Smooth muscle cell (in vitro differentiated cells): ENCODE measurements around the gene HMGCL. TPM values are rescaled to one million over a fixed set of nuclear protein-coding genes. Genes with fewer than 3 reads are reported as not detected.

Experiments
- DNase-seq: peaks from one replicate; lab custom pipeline; 2025; ENCODE audit not compliant: unreplicated experiment; lab: John Stamatoyannopoulos, UW
- H2AFZ ChIP-seq: fragments of 200-600 bp; sonication (generic); 2 replicates; pipeline ENCODE4 v1.6.0; 2016; ENCODE audit warnings: antibody characterized with exemption, low read depth, mild to moderate bottlenecking
- H3F3A ChIP-seq: fragments of 200-600 bp; sonication (generic); 2 replicates; pipeline ENCODE4 v1.6.0; 2017; ENCODE audit warnings: antibody characterized with exemption, low read depth
- H3K27ac ChIP-seq: fragments of 200-600 bp; sonication (generic); 2 replicates; pipeline ENCODE4 v1.5.1; 2016; ENCODE audit warnings: low read depth, mild to moderate bottlenecking
- H3K27me3 ChIP-seq: fragments of 200-600 bp; sonication (generic); 2 replicates; pipeline ENCODE4 v1.6.1; 2016; ENCODE audit warnings: low read depth, mild to moderate bottlenecking
- H3K36me3 ChIP-seq: fragments of 200-600 bp; sonication (generic); 2 replicates; pipeline ENCODE4 v1.5.1; 2016; ENCODE audit warnings: low read depth
- H3K4me1 ChIP-seq: fragments of 200-600 bp; sonication (generic); 2 replicates; pipeline ENCODE4 v1.5.1; 2016; ENCODE audit warnings: low read depth
- H3K4me2 ChIP-seq: fragments of 200-600 bp; sonication (generic); 2 replicates; pipeline ENCODE4 v1.6.0; 2016; ENCODE audit warnings: mild to moderate bottlenecking
- H3K4me3 ChIP-seq: fragments of 200-600 bp; sonication (generic); 2 replicates; pipeline ENCODE4 v1.5.1; 2016; ENCODE audit warnings: mild to moderate bottlenecking
- H3K79me2 ChIP-seq: fragments of 200-600 bp; sonication (generic); 2 replicates; pipeline ENCODE4 v1.6.0; 2016; ENCODE audit warnings: low read depth, mild to moderate bottlenecking
- H3K9ac ChIP-seq: fragments of 200-600 bp; sonication (generic); 2 replicates; pipeline ENCODE4 v1.6.0; 2016; ENCODE audit warnings: low read depth
- H3K9me3 ChIP-seq: fragments of 200-600 bp; sonication (generic); replicated peaks from 2 replicates; pipeline ENCODE4 v1.5.1; 2016; ENCODE audit warnings: low read depth
- H4K20me1 ChIP-seq: fragments of 200-600 bp; sonication (generic); 2 replicates; pipeline ENCODE4 v1.6.0; 2016; ENCODE audit warnings: low read depth
- CTCF ChIP-seq: fragments of 200-600 bp; sonication (generic); IDR thresholded peaks from 2 replicates; pipeline ENCODE4 v1.5.1; 2017; ENCODE audit warnings: borderline replicate concordance, mild to moderate bottlenecking, antibody characterized with exemption; ENCODE audit not compliant: insufficient read depth, poor library complexity, severe bottlenecking
- WGBS: methylation state at CpG from one replicate; pipeline ENCODE4 v1.1.7; 2016; ENCODE audit warnings: low lambda C conversion rate; 5-methylcytosine and 5-hydroxymethylcytosine counted together
- polyA plus RNA-seq: library from polyadenylated mRNA; unstranded; fragments of >200 nt; fragmentation: Nextera tagmentation; extraction: Ambion mirVana; gene quantifications from 2 replicates; pipeline ENCODE4 v1.2.1, GENCODE V29; 2016
- total RNA-seq: library from RNA; depleted of rRNA; stranded (reverse); fragments of >200 nt; gene quantifications from 2 replicates; pipeline ENCODE4 v1.2.3, GENCODE V29; 2014

HMGCL gene
- total and polyA plus RNA-seq, 2 experiments from 2014 or later: 43.0 to 51.2 TPM

- 2% methylated on average over 43 of the region's 47 CpGs for WGBS
- H3K4me1 ChIP-seq: peaks cover 12% of the 10 kb centered on the region
Observed at GRCh38 chr1:23790696-23791515, 34.3 kb downstream of the HMGCL start, which contains the start of gene LYPLA2. Gene LYPLA2, plus strand, starts transcription at chr1:23791145. Its CDS starts 1,538 bp downstream, at chr1:23792683.

GRCh38 chr1:23788695-23789094 lies 36.5 kb downstream of the HMGCL start:
- Histone ChIP-seq H3K9ac (no peak overlapping the region), H2AFZ (no peak overlapping the region), H3K4me1 (peaks cover 12% of the 10 kb centered on the region), H3K9me3 (no peaks in the 10 kb centered on the region), H3K4me3 (no peak overlapping the region), H3K79me2 (peaks cover 29% of the 10 kb centered on the region), H3K4me2 (no peak overlapping the region), H4K20me1 (peaks cover 20% of the 10 kb centered on the region), H3K36me3 (peaks cover 14% of the 10 kb centered on the region), H3K27me3 (no peaks in the 10 kb centered on the region), H3F3A (peaks cover 23% of the 10 kb centered on the region), H3K27ac (no peak overlapping the region)
- WGBS: 98% methylated on average over 3 of the region's 3 CpGs
- no peak for DNase-seq
- TF ChIP-seq CTCF: no peak

More at GRCh38 chr1:23790696-23791515, 34.3 kb downstream of the HMGCL start, which contains the start of gene LYPLA2:
- Histone ChIP-seq H2AFZ (peak within 1 kb of the TSS; percentile 49), H3K79me2 (peaks cover 19% of the 10 kb centered on the region), H3K36me3 (peaks cover 13% of the 10 kb centered on the region), H3F3A (peaks cover 23% of the 10 kb centered on the region), H3K4me3 (peak within 1 kb of the TSS; percentile 87), H3K27me3 (no peaks in the 10 kb centered on the region), H3K27ac (peak within 1 kb of the TSS; percentile 85), H3K4me2 (peak within 1 kb of the TSS; percentile 89), H4K20me1 (peaks cover 11% of the 10 kb centered on the region), H3K9ac (peak within 1 kb of the TSS; percentile 57), H3K9me3 (no peaks in the 10 kb centered on the region)
- TF ChIP-seq CTCF: no peak
- DNase-seq: peak; percentile 77

GRCh38 chr1:23787701-23788100 lies 37.5 kb downstream of the HMGCL start:
- peaks cover 23% of the 10 kb centered on the region for H3F3A ChIP-seq
- 97% methylated on average over 3 of the region's 3 CpGs for WGBS
- no peaks in the 10 kb centered on the region for H3K27me3 ChIP-seq
- no peaks in the 10 kb centered on the region for H3K9me3 ChIP-seq
- peaks cover 12% of the 10 kb centered on the region for H3K4me1 ChIP-seq
- no peak overlapping the region for H2AFZ ChIP-seq
- H3K4me3 ChIP-seq: no peak overlapping the region
- H3K4me2 ChIP-seq: no peak overlapping the region
- no peak overlapping the region for H3K9ac ChIP-seq
- H3K27ac ChIP-seq: no peak overlapping the region
- DNase-seq: no peak
- H4K20me1 ChIP-seq: peaks cover 17% of the 10 kb centered on the region
- H3K79me2 ChIP-seq: peaks cover 33% of the 10 kb centered on the region
- TF ChIP-seq CTCF: no peak
- H3K36me3 ChIP-seq: peaks cover 14% of the 10 kb centered on the region
